Fibroblast of peridontal ligament (primary cell): Measurements from ENCODE around the gene MCCD1.
"Not testable (repeated sequence)": the region's sequence is repeated elsewhere in the genome, so short reads cannot be mapped to it uniquely, and the experiment has no call there.

Experiments used
- DNase-seq: peaks from one replicate; pipeline ENCODE4 v3.0.0-alpha.2; 2010; ENCODE audit errors: extremely low read depth

Gene MCCD1

GRCh38 chr6:31541658-31542521 is 13.1 kb downstream of the MCCD1 start, which contains the start of gene DDX39B:
TSS of gene DDX39B (minus strand) at chr6:31542003. CDS start at chr6:31540532, 1,471 bp downstream.
- peak; percentile 98 for DNase-seq

GRCh38 chr6:31543639-31544038 is 14.9 kb downstream of the MCCD1 start:
- no peak for DNase-seq

- no peak for DNase-seq
These were observed 15.9 kb downstream of the MCCD1 start for GRCh38 chr6:31544676-31545075.

GRCh38 chr6:31545291-31545690 is 16.5 kb downstream of the MCCD1 start:
- no peak for DNase-seq

GRCh38 chr6:31546339-31546957 is 17.7 kb downstream of the MCCD1 start, which contains the start of gene ATP6V1G2:
TSS of gene ATP6V1G2 (minus strand) at chr6:31546608. CDS start at chr6:31546559, 49 bp downstream.
- peak; percentile 93 for DNase-seq

- peak; percentile 99 for DNase-seq
These were observed 18.4 kb downstream of the MCCD1 start, which contains the start of gene NFKBIL1 for GRCh38 chr6:31546958-31547726. TSS of gene NFKBIL1 (plus strand) at chr6:31547608. CDS start at chr6:31547695, 87 bp downstream.

GRCh38 chr6:31547727-31548543 is 19.2 kb downstream of the MCCD1 start:
- no peak for DNase-seq

- DNase-seq, result no peak
These were observed 19.7 kb downstream of the MCCD1 start for GRCh38 chr6:31548544-31548873.

GRCh38 chr6:31551371-31551770 is 22.6 kb downstream of the MCCD1 start:
- not testable (repeated sequence) for DNase-seq

GRCh38 chr6:31556307-31556706 is 27.5 kb downstream of the MCCD1 start:
- DNase-seq, result no peak

- no peak for DNase-seq
These were observed 28.9 kb downstream of the MCCD1 start for GRCh38 chr6:31557443-31558317.

- DNase-seq, result no peak
These were observed 29.5 kb downstream of the MCCD1 start for GRCh38 chr6:31558318-31558625.

GRCh38 chr6:31558631-31559500 is 30.1 kb downstream of the MCCD1 start:
- peak; percentile 18 for DNase-seq

GRCh38 chr6:31559606-31559957 is 30.8 kb downstream of the MCCD1 start:
- DNase-seq, result no peak

GRCh38 chr6:31559958-31560696 is 31.4 kb downstream of the MCCD1 start:
- DNase-seq, result peak; percentile 11

GRCh38 chr6:31560697-31561058 is 31.9 kb downstream of the MCCD1 start:
- no peak for DNase-seq

- DNase-seq, result no peak
These were observed 39.0 kb downstream of the MCCD1 start for GRCh38 chr6:31567531-31568370.

GRCh38 chr6:31568537-31568961 is 39.8 kb downstream of the MCCD1 start:
- DNase-seq, result no peak
